Globus pallidus (tissue), 1 donor: ENCODE results near the gene FAM124A.

ENCODE experiments used
- DNase-seq: peaks from one replicate; pipeline ENCODE4 v3.0.0-alpha.2; 2015; ENCODE audit warnings: low spot score

FAM124A gene

GRCh38 chr13:51241720-51242119, 19.5 kb downstream of the FAM124A start:
- DNase-seq: no peak

- DNase-seq: no peak
Observed at GRCh38 chr13:51243227-51243626, 21.0 kb downstream of the FAM124A start.

DNA sequence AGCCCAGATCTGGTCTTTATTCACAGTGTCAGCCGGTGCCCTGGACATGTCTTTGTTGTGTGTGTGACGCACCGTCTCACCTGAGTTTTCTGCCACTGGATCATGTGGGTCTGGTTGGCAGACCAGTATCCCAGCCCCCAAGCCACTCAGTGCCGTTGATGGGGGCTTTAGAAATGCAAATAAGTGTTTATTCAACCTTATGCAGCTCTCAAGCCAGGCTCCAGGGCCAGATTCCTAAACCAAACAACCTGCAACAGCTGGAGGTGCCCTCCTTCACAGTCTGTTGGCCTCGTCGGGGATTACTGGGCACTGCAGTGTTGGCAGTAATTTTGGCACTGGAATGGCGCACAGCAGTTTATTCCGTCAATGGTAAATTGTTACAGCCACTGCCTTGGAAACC, 21.6 kb downstream of the FAM124A start:
- no peak for DNase-seq

GRCh38 chr13:51244637-51245405, 22.6 kb downstream of the FAM124A start:
- DNase-seq: no peak

DNA sequence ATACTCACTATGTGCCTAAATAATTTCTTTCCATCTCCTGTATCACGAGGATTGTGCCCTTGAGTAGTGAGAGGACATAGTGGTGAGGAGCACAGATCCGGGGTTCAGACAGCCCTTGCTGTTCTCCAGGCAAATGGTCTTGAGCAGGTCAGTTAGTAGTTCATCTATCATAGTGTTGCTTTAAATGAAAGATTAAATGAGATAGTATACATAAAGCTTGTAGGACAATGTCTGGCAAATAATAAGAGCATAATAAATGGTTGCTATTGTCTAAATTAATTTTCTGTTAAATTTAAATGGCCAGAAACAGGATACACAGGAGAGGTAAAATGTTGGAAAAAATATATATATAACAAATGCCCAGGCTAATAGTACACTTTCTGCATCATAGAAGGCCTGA, 23.4 kb downstream of the FAM124A start:
- DNase-seq: no peak

DNA sequence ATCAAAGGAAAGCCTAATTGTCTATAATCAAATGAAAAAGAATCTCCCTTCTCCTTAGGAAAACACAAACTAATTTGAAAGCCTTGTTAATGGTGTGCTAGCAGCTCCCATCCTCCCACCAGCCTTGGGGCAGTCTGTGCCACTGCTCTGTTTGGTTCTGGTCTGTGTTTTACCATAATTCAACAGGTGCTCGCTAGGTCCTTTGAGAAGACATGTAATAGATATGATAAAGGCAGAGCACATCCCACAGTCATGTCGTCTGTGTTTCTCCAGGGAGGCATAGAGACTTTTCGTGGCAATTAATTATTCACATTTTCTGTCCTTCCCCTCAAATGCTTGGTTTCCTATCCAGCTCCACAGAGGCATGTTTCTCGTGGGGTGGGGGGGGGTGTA, 23.8 kb downstream of the FAM124A start:
- peak; percentile 77 for DNase-seq

DNA sequence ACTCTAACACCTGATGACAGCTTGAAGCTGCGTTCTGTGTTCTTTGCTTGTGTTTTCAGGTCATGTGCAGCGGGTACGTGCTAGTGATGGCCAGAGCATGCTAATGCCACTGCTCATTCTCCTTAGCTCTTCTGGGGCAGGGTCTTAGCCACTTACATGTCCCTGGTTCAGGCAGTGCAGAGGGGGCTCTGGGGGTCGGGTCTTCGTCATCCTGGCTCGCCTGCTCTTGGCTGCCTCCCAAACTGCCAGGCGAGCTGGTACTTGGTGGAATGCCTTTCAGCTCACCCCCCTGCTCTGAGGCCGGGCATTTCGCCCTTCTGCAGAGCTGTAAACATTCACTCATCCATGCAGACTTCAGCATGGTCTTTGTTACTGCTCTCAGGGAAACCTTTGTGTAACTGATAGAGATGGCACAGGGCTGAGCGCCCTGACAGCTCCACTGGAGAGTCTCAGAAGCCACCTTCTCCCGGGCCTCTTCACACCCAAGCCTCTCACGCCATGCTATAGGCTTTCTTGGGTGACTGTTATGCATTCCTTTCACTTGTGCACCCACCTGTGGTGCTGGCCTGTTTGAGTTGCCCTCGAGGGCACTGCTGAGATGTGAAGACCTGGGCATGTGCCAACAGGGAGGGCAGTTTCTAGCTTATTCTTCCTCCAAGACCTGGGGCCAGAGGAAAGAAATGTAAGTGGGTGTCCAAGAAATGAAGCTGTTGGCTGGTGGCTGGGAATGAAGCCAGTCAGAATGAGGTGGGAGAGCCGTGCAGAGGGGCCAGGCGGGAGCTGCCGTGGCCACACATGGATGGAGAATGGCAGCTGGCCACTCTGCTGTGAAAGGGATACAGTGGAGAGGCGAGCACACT, 24.4 kb downstream of the FAM124A start:
- DNase-seq: peak; percentile 98

- DNase-seq: no peak
Observed at GRCh38 chr13:51249255-51249654, 27.1 kb downstream of the FAM124A start.

- DNase-seq: peak; percentile 87
Observed at GRCh38 chr13:51249770-51250741, 27.9 kb downstream of the FAM124A start.

- DNase-seq: no peak
Observed at GRCh38 chr13:51251480-51251879, 29.3 kb downstream of the FAM124A start.

GRCh38 chr13:51252954-51253532, 30.8 kb downstream of the FAM124A start:
- DNase-seq: no peak

GRCh38 chr13:51255556-51255955, 33.4 kb downstream of the FAM124A start:
- DNase-seq: no peak

DNA sequence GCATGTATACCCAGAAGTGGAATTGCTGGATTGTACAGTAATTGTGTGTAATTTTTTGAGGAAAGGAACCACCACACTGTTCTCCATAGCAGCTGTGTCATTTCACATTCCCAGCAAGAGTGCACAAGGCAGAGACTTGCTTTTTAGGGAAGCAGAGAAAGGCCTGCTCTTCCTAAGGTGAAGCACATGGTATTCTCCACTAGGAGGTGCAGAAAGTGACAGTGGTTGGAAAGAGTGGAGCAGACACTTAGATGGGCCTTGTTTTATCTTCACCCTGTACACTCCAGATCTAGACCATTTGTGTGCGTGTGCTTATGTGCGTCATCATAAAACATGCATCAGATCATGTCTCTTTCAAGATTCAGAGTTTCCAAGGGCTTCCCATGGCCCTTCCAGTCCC, 35.0 kb downstream of the FAM124A start:
- no peak for DNase-seq

DNA sequence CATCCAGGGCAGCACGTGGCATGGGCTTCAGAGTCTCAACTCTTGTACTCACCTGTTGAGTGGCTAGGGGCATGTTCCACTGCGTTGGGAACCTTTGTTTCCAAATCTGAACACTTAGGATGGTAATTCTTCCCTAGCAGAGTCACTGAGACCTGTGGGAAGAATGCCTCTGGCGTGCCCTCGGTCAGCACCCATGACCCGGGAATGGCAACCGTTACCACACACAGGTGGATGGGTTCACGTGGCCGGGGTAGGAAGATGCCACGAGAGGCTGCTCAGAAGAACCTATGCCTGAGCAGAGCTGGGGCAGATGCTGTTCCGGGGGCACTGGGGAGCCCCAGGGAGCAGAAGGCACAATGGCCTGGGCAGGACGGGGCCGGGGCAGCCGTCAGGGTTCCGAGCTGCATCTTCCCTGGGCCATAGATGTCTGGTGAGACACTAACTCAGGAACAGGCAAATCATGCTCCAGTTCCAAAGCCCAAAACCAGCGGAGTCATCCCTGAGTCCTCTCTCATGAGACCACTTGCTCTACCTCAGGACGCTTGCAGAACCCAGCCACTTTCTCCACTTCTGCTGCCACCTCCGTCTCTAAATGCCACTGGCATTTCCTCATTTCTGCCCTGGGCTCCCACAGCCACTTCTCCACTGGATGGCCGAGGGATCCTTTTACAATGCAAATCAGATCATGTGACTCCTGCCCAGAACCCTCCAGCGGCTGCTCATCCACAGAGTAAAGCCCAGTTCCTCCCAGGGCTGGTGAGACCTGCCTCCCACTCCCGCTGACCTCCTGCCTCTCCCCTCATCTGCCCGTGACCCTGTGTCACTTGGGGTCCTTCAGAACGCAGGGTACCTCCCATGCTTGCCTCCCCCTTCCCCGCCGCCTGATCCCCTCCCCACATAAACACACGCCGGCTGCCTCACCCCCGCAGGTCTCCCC, 36.7 kb downstream of the FAM124A start:
- no peak for DNase-seq

- no peak for DNase-seq
Observed at GRCh38 chr13:51260154-51260553, 38.0 kb downstream of the FAM124A start.

GRCh38 chr13:51261610-51262249, 39.5 kb downstream of the FAM124A start:
- DNase-seq: no peak

GRCh38 chr13:51262501-51263211, 40.5 kb downstream of the FAM124A start:
- no peak for DNase-seq

DNA sequence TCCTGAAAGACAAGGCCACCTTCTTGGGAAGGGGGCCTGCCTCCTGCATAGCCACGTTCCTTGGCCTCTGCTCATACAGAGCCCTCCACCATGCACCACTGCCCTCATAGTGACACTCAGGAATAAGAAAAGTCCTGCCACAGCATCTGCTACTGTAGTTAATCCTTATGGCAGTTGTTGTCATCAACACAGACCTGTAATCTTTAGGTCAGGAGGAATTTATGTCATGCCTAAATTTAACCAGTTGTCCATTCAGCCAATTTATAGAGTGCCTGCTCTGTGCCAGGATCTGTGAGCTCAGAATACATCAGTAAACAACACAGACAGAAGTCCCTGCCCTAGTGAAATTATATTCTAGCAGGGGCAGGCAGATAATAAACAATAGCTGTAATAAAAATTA, 44.4 kb downstream of the FAM124A start:
- peak; percentile 76 for DNase-seq

- DNase-seq: no peak
Observed at GRCh38 chr13:51267622-51268021, 45.4 kb downstream of the FAM124A start.
